Loucy (cell line): ENCODE measurements around the gene TPK1.

ENCODE experiments used
- EZH2phosphoT487 ChIP-seq: fragments of 200-600 bp; IDR thresholded peaks from 2 replicates; pipeline ENCODE4 v1.6.1; 2018; ENCODE audit warnings: antibody characterized with exemption, mild to moderate bottlenecking, moderate library complexity, borderline replicate concordance
- TF ChIP-seq, protein P1 (sequence below): fragments of 200-600 bp; sonication (generic); conservative IDR thresholded peaks from 2 replicates; pipeline ENCODE4 v1.5.1; 2014; ENCODE audit warnings: mild to moderate bottlenecking, antibody characterized with exemption, low read length

DNA sequence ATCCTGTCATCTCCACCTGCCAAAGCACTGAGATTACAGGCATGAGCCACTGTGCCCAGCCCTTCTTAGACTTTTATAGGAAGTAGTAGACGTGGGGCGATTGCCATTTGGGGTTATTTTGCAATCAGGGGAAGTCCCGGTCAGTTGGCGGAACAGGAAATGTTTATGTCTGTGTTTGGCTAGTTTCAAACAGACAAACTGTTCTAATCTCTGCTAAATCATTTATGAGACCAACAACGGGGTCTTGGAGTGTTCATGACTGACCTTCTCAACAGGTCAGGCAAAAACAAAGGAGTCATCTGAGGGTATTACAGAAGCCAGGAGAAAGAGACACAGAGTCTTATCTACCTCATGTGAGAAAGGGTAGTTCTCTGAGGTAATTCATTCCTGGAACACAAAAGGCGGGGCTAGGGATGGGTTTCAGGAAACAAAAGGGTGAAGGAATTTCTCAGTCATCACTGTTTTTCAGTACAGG, 6.6 kb upstream of the TPK1 start:
- TF ChIP-seq, protein P1, sequence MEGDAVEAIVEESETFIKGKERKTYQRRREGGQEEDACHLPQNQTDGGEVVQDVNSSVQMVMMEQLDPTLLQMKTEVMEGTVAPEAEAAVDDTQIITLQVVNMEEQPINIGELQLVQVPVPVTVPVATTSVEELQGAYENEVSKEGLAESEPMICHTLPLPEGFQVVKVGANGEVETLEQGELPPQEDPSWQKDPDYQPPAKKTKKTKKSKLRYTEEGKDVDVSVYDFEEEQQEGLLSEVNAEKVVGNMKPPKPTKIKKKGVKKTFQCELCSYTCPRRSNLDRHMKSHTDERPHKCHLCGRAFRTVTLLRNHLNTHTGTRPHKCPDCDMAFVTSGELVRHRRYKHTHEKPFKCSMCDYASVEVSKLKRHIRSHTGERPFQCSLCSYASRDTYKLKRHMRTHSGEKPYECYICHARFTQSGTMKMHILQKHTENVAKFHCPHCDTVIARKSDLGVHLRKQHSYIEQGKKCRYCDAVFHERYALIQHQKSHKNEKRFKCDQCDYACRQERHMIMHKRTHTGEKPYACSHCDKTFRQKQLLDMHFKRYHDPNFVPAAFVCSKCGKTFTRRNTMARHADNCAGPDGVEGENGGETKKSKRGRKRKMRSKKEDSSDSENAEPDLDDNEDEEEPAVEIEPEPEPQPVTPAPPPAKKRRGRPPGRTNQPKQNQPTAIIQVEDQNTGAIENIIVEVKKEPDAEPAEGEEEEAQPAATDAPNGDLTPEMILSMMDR, result no peak
- no peak for TF ChIP-seq EZH2phosphoT487
